ENCODE results near the gene PRAMEF15.
A peak's percentile ranks its signal among the peaks of the same experiment; 100 is the strongest.
"Not testable (repeated sequence)": the region's sequence is repeated elsewhere in the genome, so short reads cannot be mapped to it uniquely, and the experiment has no call there.

PRAMEF15 gene

GRCh38 chr1:13315281-13315680 lies at the start of gene PRAMEF15:
TSS of gene PRAMEF15 (plus strand) at chr1:13315581. CDS start at chr1:13318408, 2,827 bp downstream.
- not testable (repeated sequence) for DNase-seq

DNA sequence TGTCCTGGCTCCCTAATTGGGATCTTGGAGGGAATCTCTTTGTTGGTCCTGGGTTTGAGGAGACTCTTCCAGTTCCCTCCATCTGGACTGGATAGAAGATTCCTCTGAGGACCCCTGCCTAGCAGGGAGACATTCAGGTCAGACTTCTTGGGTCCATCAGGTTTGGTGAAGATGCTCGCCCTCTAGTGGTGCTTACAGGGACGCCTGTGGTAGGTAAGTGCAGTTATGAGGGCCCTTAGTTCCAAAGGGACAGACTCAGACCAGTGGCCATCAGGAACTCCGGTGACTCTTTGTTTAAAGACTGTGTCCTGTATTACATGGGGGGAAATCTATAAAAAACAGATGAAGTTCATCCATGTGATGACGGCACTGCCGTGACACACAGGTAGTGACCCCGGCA lies 38.4 kb upstream of the PRAMEF15 start:
- not testable (repeated sequence) for DNase-seq

GRCh38 chr1:13279617-13280016 lies 35.8 kb upstream of the PRAMEF15 start:
- DNase-seq, result not testable (repeated sequence)

DNA sequence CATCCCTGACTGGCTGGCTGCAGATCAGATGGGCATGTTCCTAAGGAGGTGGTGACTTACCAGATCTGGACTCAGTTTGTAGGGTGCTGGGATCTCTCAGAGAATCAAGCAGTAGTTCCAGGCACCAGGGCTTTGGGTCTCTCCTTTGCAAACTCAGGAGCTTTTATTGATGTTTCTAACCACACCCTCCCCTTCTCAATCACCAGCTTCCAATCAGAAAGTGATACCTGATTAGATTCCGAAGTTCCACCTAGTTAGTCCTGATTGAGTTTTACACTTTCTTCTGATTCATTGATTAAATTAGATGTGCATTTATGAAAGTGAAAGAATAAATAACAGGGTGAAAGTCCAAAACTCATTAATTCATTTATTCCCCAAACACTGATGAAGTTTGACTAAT lies 30.3 kb upstream of the PRAMEF15 start, which contains the start of gene PRAMEF8:
Gene PRAMEF8, minus strand, starts transcription at position 101 of the 400 bp plus-strand sequence. CDS start 1,046 bp downstream, outside the sequence.
- not testable (repeated sequence) for DNase-seq

- DNase-seq, result not testable (repeated sequence)
These were observed 26.4 kb upstream of the PRAMEF15 start for GRCh38 chr1:13289030-13289429.

GRCh38 chr1:13297216-13297931 lies 18.0 kb upstream of the PRAMEF15 start:
- not testable (repeated sequence) for DNase-seq

DNA sequence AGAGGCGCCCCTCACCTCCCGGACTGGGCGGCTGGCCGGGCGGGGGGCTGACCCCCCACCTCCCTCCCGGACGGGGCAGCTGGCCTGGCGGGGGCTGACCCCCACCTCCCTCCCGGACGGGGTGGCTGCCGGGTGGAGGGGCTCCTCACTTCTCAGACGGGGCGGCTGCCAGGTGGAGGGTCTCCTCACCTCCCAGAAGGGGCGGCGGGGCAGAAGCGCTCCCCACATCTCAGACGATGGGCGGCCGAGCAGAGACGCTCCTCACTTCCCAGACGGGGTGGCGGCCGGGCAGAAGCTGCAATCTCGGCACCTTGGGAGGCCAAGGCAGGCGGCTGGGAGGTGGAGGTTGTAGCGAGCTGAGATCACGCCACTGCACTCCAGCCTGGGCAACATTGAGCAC lies 16.7 kb upstream of the PRAMEF15 start:
- not testable (repeated sequence) for DNase-seq

DNA sequence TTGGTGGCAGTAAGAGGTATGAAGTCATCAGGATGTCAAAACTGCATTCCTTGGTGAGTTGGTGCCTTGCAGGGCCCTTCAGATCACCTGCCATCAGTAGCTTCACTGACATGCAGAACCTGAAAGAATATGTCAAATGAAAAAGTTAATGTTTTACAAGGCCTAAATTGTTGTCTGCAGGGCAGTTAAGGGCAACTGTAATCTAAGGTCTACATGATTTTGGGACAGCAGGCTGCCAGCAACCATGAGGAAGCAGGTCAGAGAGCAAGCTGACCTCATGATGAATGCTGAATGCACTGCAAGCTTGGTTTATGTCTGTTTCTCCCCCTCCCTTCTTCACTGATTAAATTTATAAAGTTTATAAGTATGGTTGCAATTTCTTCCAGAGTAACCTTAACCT lies 13.2 kb upstream of the PRAMEF15 start:
- not testable (repeated sequence) for DNase-seq

- DNase-seq, result not testable (repeated sequence)
These were observed 12.1 kb upstream of the PRAMEF15 start, which contains the start of gene PRAMEF33 for GRCh38 chr1:13303239-13303638. TSS of gene PRAMEF33 (plus strand) at chr1:13303539. CDS start at chr1:13305955, 2,416 bp downstream.

DNA sequence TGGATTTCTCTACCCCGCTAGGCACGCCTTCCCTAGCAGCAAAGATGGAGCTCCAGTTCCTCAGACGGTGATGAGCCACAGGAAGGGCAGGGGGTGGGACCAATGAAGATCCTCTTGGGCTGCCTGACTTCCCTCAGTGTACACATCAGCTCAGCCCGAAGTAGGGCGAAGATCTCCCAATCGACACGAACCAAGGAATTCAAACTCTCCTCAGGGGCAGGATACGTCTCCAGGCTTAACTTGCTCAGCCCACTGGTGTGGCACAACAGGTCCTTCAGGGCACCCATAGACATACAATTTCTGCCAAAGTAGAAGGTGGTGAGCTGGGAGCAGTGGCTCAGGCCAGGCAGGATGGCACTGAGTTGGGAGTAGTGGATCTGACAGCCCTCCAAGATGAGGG lies 27.1 kb downstream of the PRAMEF15 start:
- not testable (repeated sequence) for DNase-seq

GRCh38 chr1:13347034-13347433 lies 31.7 kb downstream of the PRAMEF15 start, which contains the start of gene PRAMEF14:
TSS of gene PRAMEF14 (minus strand) at chr1:13347134. CDS start at chr1:13345314, 1,820 bp downstream.
- not testable (repeated sequence) for DNase-seq

DNA sequence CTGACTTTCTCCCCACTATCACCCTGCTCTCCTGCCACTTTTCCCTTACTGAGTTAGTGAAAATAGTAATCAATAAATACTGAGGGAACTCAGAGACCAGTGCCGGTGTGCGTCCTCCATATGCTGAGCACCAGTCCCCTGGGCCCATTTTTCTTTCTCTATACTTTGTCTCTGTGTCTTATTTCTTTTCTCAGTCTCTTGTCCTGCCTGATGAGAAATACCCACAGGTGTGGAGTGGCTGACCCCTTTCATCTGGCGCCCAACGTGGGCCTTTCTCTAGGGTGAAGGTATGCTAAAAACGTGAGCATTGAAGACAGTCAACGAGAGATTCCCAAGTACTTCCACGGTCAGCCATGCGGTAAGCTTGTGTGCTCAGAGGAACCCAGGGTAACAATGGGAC lies 38.1 kb downstream of the PRAMEF15 start:
- DNase-seq, result not testable (repeated sequence)

- not testable (repeated sequence) for DNase-seq
These were observed 39.1 kb downstream of the PRAMEF15 start for GRCh38 chr1:13354475-13354874.

DNA sequence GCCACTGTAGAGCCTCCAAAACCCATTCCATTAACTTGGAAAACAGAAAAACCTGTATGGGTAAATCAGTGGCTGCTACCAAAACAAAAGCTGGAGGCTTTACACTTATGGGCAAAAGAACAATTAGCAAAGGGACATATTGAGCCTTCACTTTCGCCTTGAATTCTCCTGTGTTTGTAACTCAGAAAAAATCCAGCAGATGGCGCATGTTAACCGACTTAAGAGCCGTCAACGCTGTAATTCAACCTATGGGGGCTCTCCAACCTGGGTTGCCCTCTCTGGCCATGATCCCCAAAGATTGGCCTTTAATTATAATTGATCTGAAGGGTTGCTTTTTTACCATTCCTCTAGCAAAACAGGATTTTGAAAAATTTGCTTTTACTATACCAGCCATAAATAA lies 41.4 kb downstream of the PRAMEF15 start:
- not testable (repeated sequence) for DNase-seq

GRCh38 chr1:13362364-13362763 lies 47.0 kb downstream of the PRAMEF15 start:
- not testable (repeated sequence) for DNase-seq

DNA sequence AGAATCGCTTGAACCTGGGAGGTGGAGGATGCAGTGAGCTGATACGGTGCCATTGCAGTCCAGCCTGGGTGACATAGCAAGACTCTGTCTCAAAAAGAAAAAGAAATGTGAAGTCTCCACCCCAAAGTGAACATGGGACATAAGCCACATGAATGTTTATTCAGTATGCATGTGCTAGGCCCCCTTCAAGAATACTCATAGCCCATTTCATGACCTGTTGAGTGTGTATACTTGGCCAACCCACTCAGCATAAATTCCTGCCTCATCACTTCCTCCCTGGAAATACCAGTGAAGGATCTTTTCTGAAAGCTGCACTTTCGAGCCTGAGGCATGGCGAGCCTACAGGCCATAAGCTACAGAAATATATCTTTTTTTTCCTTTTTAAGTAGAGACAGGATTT lies 49.5 kb downstream of the PRAMEF15 start:
- not testable (repeated sequence) for DNase-seq

GRCh38 chr1:13366536-13366935 lies 51.2 kb downstream of the PRAMEF15 start:
- DNase-seq, result not testable (repeated sequence)

DNA sequence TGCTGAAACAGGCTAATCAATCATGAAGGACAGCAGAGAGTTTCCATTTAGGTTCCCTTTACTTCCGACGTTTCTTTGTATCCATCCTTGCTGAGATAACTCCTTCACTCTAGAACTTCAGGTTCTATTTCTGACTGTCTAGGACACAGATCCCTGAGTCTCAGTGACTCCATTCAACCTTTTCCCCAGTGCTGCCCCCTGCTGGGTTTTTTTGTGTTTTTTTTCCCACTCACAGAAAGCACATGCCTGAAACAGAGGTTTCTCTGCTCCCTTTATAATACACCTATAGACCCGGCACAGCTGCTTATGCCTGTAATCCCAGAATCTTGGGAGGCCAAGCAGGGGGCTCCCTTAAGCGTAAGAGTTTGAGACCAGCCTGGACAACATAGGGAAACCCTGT lies 53.2 kb downstream of the PRAMEF15 start:
- peak; percentile 23 for DNase-seq

Data from right hindlimb (tissue), 1 donor.